OCI-M1 (cell line): ENCODE measurements around the gene MYL12B.
"Not testable (repeated sequence)": the region's sequence is repeated elsewhere in the genome, so short reads cannot be mapped to it uniquely, and the experiment has no call there.

Experiments used
- DNase-seq: peaks from one replicate; lab custom pipeline; 2025; lab: John Stamatoyannopoulos, UW

The MYL12B gene

GRCh38 chr18:3262234-3263131 lies 550 bp downstream of the MYL12B start:
- DNase-seq = peak; percentile 74

- peak; percentile 54 for DNase-seq
Measured at GRCh38 chr18:3263132-3263700, 1.3 kb downstream of the MYL12B start.

GRCh38 chr18:3264362-3264761 lies 2.4 kb downstream of the MYL12B start:
- peak; percentile 19 for DNase-seq

GRCh38 chr18:3265564-3266033 lies 3.7 kb downstream of the MYL12B start:
- peak; percentile 40 for DNase-seq

- no peak for DNase-seq
Measured at GRCh38 chr18:3266062-3266608, 4.2 kb downstream of the MYL12B start.

GRCh38 chr18:3268306-3268705 lies 6.4 kb downstream of the MYL12B start:
- DNase-seq = no peak

GRCh38 chr18:3269241-3269913 lies 7.4 kb downstream of the MYL12B start:
- DNase-seq = no peak

- DNase-seq = no peak
Measured at GRCh38 chr18:3269914-3270299, 8.0 kb downstream of the MYL12B start.

- DNase-seq = no peak
Measured at GRCh38 chr18:3273042-3273441, 11.1 kb downstream of the MYL12B start.

GRCh38 chr18:3277643-3278213 lies 15.8 kb downstream of the MYL12B start:
- not testable (repeated sequence) for DNase-seq

GRCh38 chr18:3279201-3280185 lies 17.6 kb downstream of the MYL12B start:
- no peak for DNase-seq

- peak; percentile 94 for DNase-seq
Measured at GRCh38 chr18:3281456-3282400, 19.8 kb downstream of the MYL12B start.

- DNase-seq = no peak
Measured at GRCh38 chr18:3283253-3283863, 21.4 kb downstream of the MYL12B start.

- no peak for DNase-seq
Measured at GRCh38 chr18:3283908-3284307, 22.0 kb downstream of the MYL12B start.

- DNase-seq = no peak
Measured at GRCh38 chr18:3284501-3284900, 22.6 kb downstream of the MYL12B start.

GRCh38 chr18:3286159-3286558 lies 24.2 kb downstream of the MYL12B start:
- DNase-seq = peak; percentile 23

GRCh38 chr18:3293196-3293951 lies 31.4 kb downstream of the MYL12B start:
- peak; percentile 23 for DNase-seq

GRCh38 chr18:3294435-3295080 lies 32.6 kb downstream of the MYL12B start:
- no peak for DNase-seq
